GM12878 (cell line): Measurements from ENCODE around the gene GAS2L2.

ENCODE experiments used
- CEBPB ChIP-seq, 2 experiments: fragments of 150-350 bp in 1 of 2; IDR thresholded peaks; 2 replicates each; pipeline ENCODE4 v1.6.1; 2012 to 2014; ENCODE audit warnings: low read depth in 2 of 2, low read length in 2 of 2, borderline replicate concordance in 1 of 2, inconsistent platforms in 1 of 2
- CEBPZ ChIP-seq: fragments of 150-350 bp; IDR thresholded peaks from 2 replicates; pipeline ENCODE4 v1.6.1; 2016; ENCODE audit warnings: low read depth, low read length
- CTCF ChIP-seq, 3 experiments: IDR thresholded peaks in 2 of 3; conservative IDR thresholded peaks in 1 of 3; 2 replicates each; pipeline ENCODE4 v1.5.1; 2011; ENCODE audit warnings: low read depth in 3 of 3, low read length in 3 of 3, mild to moderate bottlenecking in 3 of 3, control low read depth in 2 of 3, moderate library complexity in 2 of 3, inconsistent platforms in 1 of 3, mixed read lengths in 1 of 3; ENCODE audit not compliant: control insufficient read depth in 2 of 3, insufficient read depth in 1 of 3; ENCODE audit errors: extremely low read depth in 1 of 3
- EZH2 ChIP-seq: IDR thresholded peaks from 2 replicates; pipeline ENCODE4 v1.6.1; 2012; ENCODE audit warnings: low read depth, mild to moderate bottlenecking, control low read depth, inconsistent platforms, low read length, borderline replicate concordance; ENCODE audit not compliant: control insufficient read depth
- MXI1 ChIP-seq: fragments of 150-350 bp; IDR thresholded peaks from 2 replicates; pipeline ENCODE4 v1.6.1; 2011; ENCODE audit warnings: low read depth, mild to moderate bottlenecking, inconsistent platforms, low read length, improper control_type of control experiment
- POLR2A ChIP-seq: IDR thresholded peaks from 2 replicates; pipeline ENCODE4 v1.6.1; 2011; ENCODE audit warnings: low read depth, mild to moderate bottlenecking, low read length
- POLR2AphosphoS5 ChIP-seq: IDR thresholded peaks from 2 replicates; pipeline ENCODE4 v1.6.1; 2011; ENCODE audit warnings: mild to moderate bottlenecking, low read length, inconsistent platforms
- RELA ChIP-seq: fragments of 450-650 bp; IDR thresholded peaks from 2 replicates; pipeline ENCODE4 v1.8.0; 2014; ENCODE audit warnings: borderline replicate concordance; ENCODE audit not compliant: partially characterized antibody
- USF1 ChIP-seq: IDR thresholded peaks from 2 replicates; pipeline ENCODE4 v1.6.1; 2011; ENCODE audit warnings: borderline replicate concordance, low read depth, mild to moderate bottlenecking, moderate library complexity, mixed read lengths, low read length; ENCODE audit not compliant: insufficient read depth; ENCODE audit errors: extremely low read length
- USF2 ChIP-seq: IDR thresholded peaks from 2 replicates; pipeline ENCODE4 v1.6.1; 2011; ENCODE audit warnings: low read depth, low read length, improper control_type of control experiment, borderline replicate concordance
- YY1 ChIP-seq: IDR thresholded peaks from 2 replicates; pipeline ENCODE4 v1.6.1; 2011; ENCODE audit warnings: low read depth, mild to moderate bottlenecking, low read length
- ZNF207 ChIP-seq: fragments of 450-650 bp; IDR thresholded peaks from 2 replicates; pipeline ENCODE4 v1.6.1; 2014; ENCODE audit warnings: antibody characterized with exemption, mild to moderate bottlenecking, borderline replicate concordance
- ZNF384 ChIP-seq: IDR thresholded peaks from 2 replicates; pipeline ENCODE4 v1.6.1; 2012; ENCODE audit warnings: low read depth, mild to moderate bottlenecking, low read length, improper control_type of control experiment, borderline replicate concordance

GRCh38 chr17:35795007-35795870 is 42.2 kb upstream of the GAS2L2 start, which contains the start of gene MMP28:
- TF ChIP-seq CEBPB (IDR thresholded peaks at IDR 0.05; ENCODE audit: borderline replicate concordance in 1 of 2, low read depth in 2 of 2, low read length in 2 of 2) (no peak), USF2 (no peak), POLR2AphosphoS5 (no peak), EZH2 (no peak), CTCF (IDR thresholded peaks at IDR 0.05 in 2 of 3, conservative IDR thresholded peaks at IDR 0.05 in 1 of 3; ENCODE audit: control insufficient read depth in 2 of 3, extremely low read depth in 1 of 3, insufficient read depth in 1 of 3, low read depth in 3 of 3, low read length in 3 of 3) (no peak), ZNF384 (no peak), CEBPZ (no peak), YY1 (no peak), MXI1 (no peak), POLR2A (no peak), USF1 (no peak), ZNF207 (no peak), RELA (no peak)
